HepG2 (cell line): ENCODE data around the gene ZFP62. TPM values are rescaled to one million over a fixed set of nuclear protein-coding genes. Genes with fewer than 3 reads are reported as not detected.

Experiments used
- ATF5 ChIP-seq: sonication (generic); formaldehyde crosslinking; IDR thresholded peaks from 2 replicates; pipeline ENCODE4 v1.4.0; 2020; ENCODE audit warnings: mild to moderate bottlenecking, low read depth, missing genetic modification reagents
- ETV5 ChIP-seq: IDR thresholded peaks from 2 replicates; pipeline ENCODE4 v1.6.1; 2018; ENCODE audit warnings: missing biosample characterization, missing genetic modification reagents, inconsistent platforms, borderline replicate concordance
- FOXO4 ChIP-seq: sonication (generic); formaldehyde crosslinking; conservative IDR thresholded peaks from 2 replicates; pipeline ENCODE4 v1.8.1; 2023; ENCODE audit warnings: missing genetic modification reagents
- GABPA ChIP-seq, 2 experiments: IDR thresholded peaks; 2 replicates each; pipeline ENCODE4 v1.6.1; 2011 to 2016; ENCODE audit warnings: low read depth in 2 of 2, low read length in 1 of 2, missing biosample characterization in 1 of 2, missing genetic modification characterization in 1 of 2
- SRF ChIP-seq: IDR thresholded peaks from 2 replicates; pipeline ENCODE4 v1.6.1; 2011; ENCODE audit warnings: mild to moderate bottlenecking, low read depth, low read length, moderate library complexity
- TAF1 ChIP-seq: sonication (generic); formaldehyde crosslinking; IDR thresholded peaks from 2 replicates; pipeline ENCODE4 v1.4.0; 2020; ENCODE audit warnings: missing genetic modification reagents
- XRCC5 ChIP-seq: fragments of 200-400 bp; formaldehyde crosslinking; optimal IDR thresholded peaks from 2 replicates; pipeline ENCODE3; 2017; ENCODE audit warnings: mild to moderate bottlenecking, low read length
- ZNF235 ChIP-seq: sonication (generic); formaldehyde crosslinking; IDR thresholded peaks from 2 replicates; pipeline ENCODE4 v1.8.1; 2023; ENCODE audit warnings: mild to moderate bottlenecking, missing genetic modification reagents, borderline replicate concordance
- ZNF441 ChIP-seq: sonication (generic); formaldehyde crosslinking; IDR thresholded peaks from 2 replicates; pipeline ENCODE4 v1.7.0; 2021; ENCODE audit warnings: missing genetic modification reagents, borderline replicate concordance
- ZNF484 ChIP-seq: sonication (generic); formaldehyde crosslinking; IDR thresholded peaks from 2 replicates; pipeline ENCODE4 v1.5.1; 2020; ENCODE audit warnings: mild to moderate bottlenecking, low read depth, missing genetic modification reagents, borderline replicate concordance
- ZNF546 ChIP-seq: sonication (generic); formaldehyde crosslinking; conservative IDR thresholded peaks from 2 replicates; pipeline ENCODE4 v1.8.1; 2023; ENCODE audit warnings: mild to moderate bottlenecking, missing genetic modification reagents
- ZNF782 ChIP-seq: sonication (generic); formaldehyde crosslinking; IDR thresholded peaks from 2 replicates; pipeline ENCODE4 v1.4.0; 2020; ENCODE audit warnings: missing genetic modification reagents, mild to moderate bottlenecking, borderline replicate concordance
- polyA plus RNA-seq, 8 experiments: library from polyadenylated mRNA; depleted of rRNA in 3 of 8; stranded (reverse) in 7 of 8; unstranded in 1 of 8; fragments of >200 nt; fragmentation: Illumina TruSeq in 4 of 8; extraction: Trizol in 4 of 8; gene quantifications; 2 replicates each; pipeline versions ENCODE4 v1.2.1 to v1.2.3, GENCODE V29; 2011 to 2016; ENCODE audit warnings: low read depth in 4 of 8, missing spikeins in 1 of 8, mixed read lengths in 1 of 8; ENCODE audit not compliant: insufficient read depth in 1 of 8
- total RNA-seq, 5 experiments: library from RNA; depleted of rRNA; stranded (reverse); fragments of >200 nt; fragmentation: Illumina TruSeq; extraction: Trizol; gene quantifications; 2 replicates each; pipeline ENCODE4 v1.2.3, GENCODE V29; 2016; ENCODE audit warnings: low read depth in 1 of 5
- TF ChIP-seq, protein P1 (sequence below): sonication (generic); formaldehyde crosslinking; IDR thresholded peaks from 2 replicates; pipeline ENCODE4 v1.5.0; 2020; ENCODE audit warnings: mild to moderate bottlenecking, missing genetic modification reagents, borderline replicate concordance
- TF ChIP-seq, protein P2 (sequence below), 2 experiments: sonication (generic) in 1 of 2; formaldehyde crosslinking in 1 of 2; IDR thresholded peaks; 2 replicates each; pipeline versions ENCODE4 v1.6.1 to v1.9.0; 2014 to 2022; ENCODE audit warnings: antibody characterized with exemption in 1 of 2, borderline replicate concordance in 1 of 2, inconsistent platforms in 1 of 2, low read depth in 1 of 2, missing genetic modification reagents in 1 of 2

The ZFP62 gene
- total and polyA plus RNA-seq, 2 of the 13 experiments (the other 11 are each of a cell fraction or from before 2014, with no cell fraction given), result 8.2 to 19.4 TPM

GRCh38 chr5:180810210-180810958 lies 50.7 kb downstream of the ZFP62 start (continued):
- TF ChIP-seq, protein P1, sequence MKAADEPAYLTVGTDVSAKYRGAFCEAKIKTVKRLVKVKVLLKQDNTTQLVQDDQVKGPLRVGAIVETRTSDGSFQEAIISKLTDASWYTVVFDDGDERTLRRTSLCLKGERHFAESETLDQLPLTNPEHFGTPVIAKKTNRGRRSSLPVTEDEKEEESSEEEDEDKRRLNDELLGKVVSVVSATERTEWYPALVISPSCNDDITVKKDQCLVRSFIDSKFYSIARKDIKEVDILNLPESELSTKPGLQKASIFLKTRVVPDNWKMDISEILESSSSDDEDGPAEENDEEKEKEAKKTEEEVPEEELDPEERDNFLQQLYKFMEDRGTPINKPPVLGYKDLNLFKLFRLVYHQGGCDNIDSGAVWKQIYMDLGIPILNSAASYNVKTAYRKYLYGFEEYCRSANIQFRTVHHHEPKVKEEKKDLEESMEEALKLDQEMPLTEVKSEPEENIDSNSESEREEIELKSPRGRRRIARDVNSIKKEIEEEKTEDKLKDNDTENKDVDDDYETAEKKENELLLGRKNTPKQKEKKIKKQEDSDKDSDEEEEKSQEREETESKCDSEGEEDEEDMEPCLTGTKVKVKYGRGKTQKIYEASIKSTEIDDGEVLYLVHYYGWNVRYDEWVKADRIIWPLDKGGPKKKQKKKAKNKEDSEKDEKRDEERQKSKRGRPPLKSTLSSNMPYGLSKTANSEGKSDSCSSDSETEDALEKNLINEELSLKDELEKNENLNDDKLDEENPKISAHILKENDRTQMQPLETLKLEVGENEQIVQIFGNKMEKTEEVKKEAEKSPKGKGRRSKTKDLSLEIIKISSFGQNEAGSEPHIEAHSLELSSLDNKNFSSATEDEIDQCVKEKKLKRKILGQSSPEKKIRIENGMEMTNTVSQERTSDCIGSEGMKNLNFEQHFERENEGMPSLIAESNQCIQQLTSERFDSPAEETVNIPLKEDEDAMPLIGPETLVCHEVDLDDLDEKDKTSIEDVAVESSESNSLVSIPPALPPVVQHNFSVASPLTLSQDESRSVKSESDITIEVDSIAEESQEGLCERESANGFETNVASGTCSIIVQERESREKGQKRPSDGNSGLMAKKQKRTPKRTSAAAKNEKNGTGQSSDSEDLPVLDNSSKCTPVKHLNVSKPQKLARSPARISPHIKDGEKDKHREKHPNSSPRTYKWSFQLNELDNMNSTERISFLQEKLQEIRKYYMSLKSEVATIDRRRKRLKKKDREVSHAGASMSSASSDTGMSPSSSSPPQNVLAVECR (CRISPR knock-in tag), result peak; percentile 87; the same call in 1 of the 2 replicates
- no peak for TF ChIP-seq SRF
- peak; percentile 81 for TF ChIP-seq ETV5 (CRISPR knock-in tag)
- TF ChIP-seq FOXO4, result 0 out of 2 replicates have a peak, but pooled peaks have one; percentile 91
- peak; percentile 22 for TF ChIP-seq XRCC5
- peak; percentile 86 for TF ChIP-seq TAF1 (CRISPR knock-in tag)
- TF ChIP-seq GABPA (IDR thresholded peaks at IDR 0.05; ENCODE audit: low read depth, low read length), result no peak
- TF ChIP-seq GABPA (CRISPR knock-in tag; IDR thresholded peaks at IDR 0.05; ENCODE audit: low read depth), result peak; percentile 91
- TF ChIP-seq, protein P2, sequence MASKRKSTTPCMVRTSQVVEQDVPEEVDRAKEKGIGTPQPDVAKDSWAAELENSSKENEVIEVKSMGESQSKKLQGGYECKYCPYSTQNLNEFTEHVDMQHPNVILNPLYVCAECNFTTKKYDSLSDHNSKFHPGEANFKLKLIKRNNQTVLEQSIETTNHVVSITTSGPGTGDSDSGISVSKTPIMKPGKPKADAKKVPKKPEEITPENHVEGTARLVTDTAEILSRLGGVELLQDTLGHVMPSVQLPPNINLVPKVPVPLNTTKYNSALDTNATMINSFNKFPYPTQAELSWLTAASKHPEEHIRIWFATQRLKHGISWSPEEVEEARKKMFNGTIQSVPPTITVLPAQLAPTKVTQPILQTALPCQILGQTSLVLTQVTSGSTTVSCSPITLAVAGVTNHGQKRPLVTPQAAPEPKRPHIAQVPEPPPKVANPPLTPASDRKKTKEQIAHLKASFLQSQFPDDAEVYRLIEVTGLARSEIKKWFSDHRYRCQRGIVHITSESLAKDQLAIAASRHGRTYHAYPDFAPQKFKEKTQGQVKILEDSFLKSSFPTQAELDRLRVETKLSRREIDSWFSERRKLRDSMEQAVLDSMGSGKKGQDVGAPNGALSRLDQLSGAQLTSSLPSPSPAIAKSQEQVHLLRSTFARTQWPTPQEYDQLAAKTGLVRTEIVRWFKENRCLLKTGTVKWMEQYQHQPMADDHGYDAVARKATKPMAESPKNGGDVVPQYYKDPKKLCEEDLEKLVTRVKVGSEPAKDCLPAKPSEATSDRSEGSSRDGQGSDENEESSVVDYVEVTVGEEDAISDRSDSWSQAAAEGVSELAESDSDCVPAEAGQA (IDR thresholded peaks at IDR 0.05; ENCODE audit: low read depth), result peak; percentile 59
- TF ChIP-seq, protein P2 (CRISPR knock-in tag; IDR thresholded peaks at IDR 0.05; ENCODE audit: borderline replicate concordance), result no peak
- TF ChIP-seq ZNF546 (CRISPR knock-in tag), result peak; percentile 68; the same call in 1 of the 2 replicates
- TF ChIP-seq ZNF484 (CRISPR knock-in tag), result 0 out of 2 replicates have a peak, but pooled peaks have one; percentile 49
- peak; percentile 48; the same call in 1 of the 2 replicates for TF ChIP-seq ATF5
- TF ChIP-seq ZNF782 (CRISPR knock-in tag), result 0 out of 2 replicates have a peak, but pooled peaks have one; percentile 38
- no peak; the same call in none of the 2 replicates for TF ChIP-seq ZNF235 (CRISPR knock-in tag)
- peak; percentile 66 for TF ChIP-seq ZNF441 (CRISPR knock-in tag)
